Measurements from ENCODE around the gene KIRREL2. TPM values are rescaled to one million over a fixed set of nuclear protein-coding genes. Genes with fewer than 3 reads are reported as not detected.

KIRREL2 gene
- total and polyA plus RNA-seq, 8 donors = 0.08 to 3.5 (median 2.4) TPM; not detected in 1

- peaks cover 0 to 87% of the 10 kb centered on the region in 2 donors for H3K36me3 ChIP-seq
- no peaks in the 10 kb centered on the region for H3K27me3 ChIP-seq
- DNase-seq (peak in 1 of 4 donors; percentile 3), ATAC-seq (no peak)
- TF ChIP-seq CTCF (IDR thresholded peaks at IDR 0.05) = no peak
- H3K27ac ChIP-seq = no peak overlapping the region
- intact Hi-C loops (cut with DNase I) = no loop called here
- peaks cover 8 to 30% of the 10 kb centered on the region in 2 donors for H3K4me1 ChIP-seq
- no peak overlapping the region for H3K4me3 ChIP-seq
- H3K9me3 ChIP-seq = no peaks in the 10 kb centered on the region
These were observed 37.6 kb downstream of the KIRREL2 start for GRCh38 chr19:35894342-35894741.

GRCh38 chr19:35895911-35896642 is 39.4 kb downstream of the KIRREL2 start:
- peak in 1 of 4 donors; percentile 68 for DNase-seq
- H3K9me3 ChIP-seq = no peaks in the 10 kb centered on the region
- no peak overlapping the region for H3K4me3 ChIP-seq
- intact Hi-C loops (cut with DNase I) = no loop called here
- H3K4me1 ChIP-seq = peaks cover 11 to 34% of the 10 kb centered on the region in 2 donors
- no peaks in the 10 kb centered on the region for H3K27me3 ChIP-seq
- no peak overlapping the region for H3K27ac ChIP-seq
- ATAC-seq = no peak
- TF ChIP-seq CTCF (IDR thresholded peaks at IDR 0.05) = no peak
- H3K36me3 ChIP-seq = peaks cover 0 to 70% of the 10 kb centered on the region in 2 donors

- H3K27me3 ChIP-seq = no peaks in the 10 kb centered on the region
- ATAC-seq (no peak), DNase-seq (peak in 1 of 4 donors; percentile 66)
- intact Hi-C loops (cut with DNase I) = no loop called here
- H3K4me1 ChIP-seq = peaks cover 13 to 40% of the 10 kb centered on the region in 2 donors
- TF ChIP-seq CTCF (IDR thresholded peaks at IDR 0.05) = no peak
- no peak overlapping the region for H3K4me3 ChIP-seq
- H3K27ac ChIP-seq = no peak overlapping the region
- H3K9me3 ChIP-seq = no peaks in the 10 kb centered on the region
- H3K36me3 ChIP-seq = peaks cover 0 to 64% of the 10 kb centered on the region in 2 donors
These were observed 39.9 kb downstream of the KIRREL2 start for GRCh38 chr19:35896643-35897040.

- ATAC-seq = no peak
- H3K27me3 ChIP-seq = no peaks in the 10 kb centered on the region
- peak in 1 of 4 donors; percentile 54 for DNase-seq
- peaks cover 0 to 52% of the 10 kb centered on the region in 2 donors for H3K36me3 ChIP-seq
- peaks cover 13 to 52% of the 10 kb centered on the region in 2 donors for H3K4me1 ChIP-seq
- H3K27ac ChIP-seq = peak overlapping the region; percentile 91 to 96
- intact Hi-C loops (cut with DNase I) = no loop called here
- H3K9me3 ChIP-seq = no peaks in the 10 kb centered on the region
- no peak for TF ChIP-seq CTCF (IDR thresholded peaks at IDR 0.05)
- H3K4me3 ChIP-seq = peak overlapping the region; percentile 68 to 80
These were observed 41.2 kb downstream of the KIRREL2 start for GRCh38 chr19:35897706-35898451.

GRCh38 chr19:35898499-35898809 is 41.7 kb downstream of the KIRREL2 start:
- Histone ChIP-seq H3K4me1 (peaks cover 13 to 58% of the 10 kb centered on the region in 2 donors), H3K27ac (peak overlapping the region; percentile 91 to 96), H3K36me3 (peaks cover 0 to 46% of the 10 kb centered on the region in 2 donors), H3K27me3 (no peaks in the 10 kb centered on the region), H3K4me3 (peak overlapping the region; percentile 68 to 80), H3K9me3 (no peaks in the 10 kb centered on the region)
- DNase-seq = peak in 1 of 4 donors; percentile 88
- ATAC-seq = peak; percentile 22
- intact Hi-C loops (cut with DNase I) = no loop called here
- TF ChIP-seq CTCF (IDR thresholded peaks at IDR 0.05) = no peak
